Left ventricle myocardium inferior (tissue), 1 donor: ENCODE measurements around the gene NRIP1. TPM values are rescaled to one million over a fixed set of nuclear protein-coding genes. Genes with fewer than 3 reads are reported as not detected.

ENCODE experiments used
- DNase-seq: peaks from one replicate; pipeline ENCODE4 v3.0.0-alpha.2; 2020
- H3K27ac ChIP-seq: fragments of 200-600 bp; replicated peaks from 2 replicates; pipeline ENCODE4 v1.8.0; 2021
- H3K27me3 ChIP-seq: fragments of 200-600 bp; 2 replicates; pipeline ENCODE4 v1.8.0; 2021; ENCODE audit warnings: low read depth
- H3K36me3 ChIP-seq: fragments of 200-600 bp; 2 replicates; pipeline ENCODE4 v1.8.0; 2021
- H3K4me1 ChIP-seq: fragments of 200-600 bp; 2 replicates; pipeline ENCODE4 v1.8.0; 2021
- H3K4me3 ChIP-seq: fragments of 200-600 bp; 2 replicates; pipeline ENCODE4 v1.8.0; 2021; ENCODE audit warnings: mild to moderate bottlenecking, moderate library complexity
- H3K9me3 ChIP-seq: fragments of 200-600 bp; replicated peaks from 2 replicates; pipeline ENCODE4 v1.8.0; 2021
- intact Hi-C: fragments of 100-400 bp; cut with micrococcal nuclease; formaldehyde crosslinking; loops from one replicate; pipeline ENCODE4 v1.11.0; 2022
- total RNA-seq: library from RNA; stranded (reverse); fragmentation: NEBNext Ultra II Directional; extraction: Animal tissue kit (Norgen Biotek cat#: 25700); gene quantifications from one replicate; pipeline ENCODE4 v1.2.1, GENCODE V29; 2021
- TF ChIP-seq, protein P1 (sequence below): fragments of 200-600 bp; IDR thresholded peaks from 2 replicates; pipeline ENCODE4 v1.8.0; 2021; ENCODE audit warnings: antibody characterized with exemption, mild to moderate bottlenecking, borderline replicate concordance
- donor health status: DM: no; HTN: yes; CAD: no; lungs with severe emphysema.

Gene NRIP1
- total RNA-seq, 1 donor from 2014 or later = 16.8 TPM

DNA sequence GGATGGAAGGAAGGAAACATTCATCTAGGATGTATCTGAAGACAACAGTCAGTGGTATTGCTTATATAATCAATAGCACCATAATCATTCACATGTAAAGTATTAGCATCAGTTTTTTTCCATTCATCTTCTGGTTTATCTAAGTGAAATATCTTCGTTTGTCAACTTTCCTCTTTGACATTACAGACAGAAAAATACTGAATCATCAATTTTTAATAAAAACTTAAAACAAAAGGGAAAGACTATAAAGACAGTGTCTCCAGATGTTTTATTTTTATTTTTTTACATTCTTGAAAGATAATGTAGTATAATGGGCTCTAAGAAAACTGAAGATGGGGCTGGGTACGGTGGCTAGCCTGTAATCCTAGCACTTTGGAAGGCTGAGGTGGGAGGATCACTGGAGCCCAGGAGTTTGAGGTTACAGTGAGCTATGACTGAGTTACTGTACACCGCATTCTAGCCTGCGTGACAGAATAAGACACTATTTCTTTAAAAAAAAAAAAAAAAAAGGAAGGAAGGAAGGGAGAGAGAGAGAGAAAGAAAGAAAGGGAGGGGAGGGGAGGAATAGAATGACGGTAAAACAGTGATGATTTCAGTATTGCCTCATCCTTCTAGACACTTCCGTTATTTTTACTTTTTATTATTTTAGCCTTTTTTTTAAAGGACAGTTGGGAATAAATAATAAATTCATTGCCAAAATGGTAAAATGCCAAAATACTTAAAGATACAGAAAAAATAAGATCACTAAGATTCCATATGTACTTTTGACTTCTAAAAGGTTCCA, 89.5 kb downstream of the NRIP1 start:
- TF ChIP-seq, protein P1, sequence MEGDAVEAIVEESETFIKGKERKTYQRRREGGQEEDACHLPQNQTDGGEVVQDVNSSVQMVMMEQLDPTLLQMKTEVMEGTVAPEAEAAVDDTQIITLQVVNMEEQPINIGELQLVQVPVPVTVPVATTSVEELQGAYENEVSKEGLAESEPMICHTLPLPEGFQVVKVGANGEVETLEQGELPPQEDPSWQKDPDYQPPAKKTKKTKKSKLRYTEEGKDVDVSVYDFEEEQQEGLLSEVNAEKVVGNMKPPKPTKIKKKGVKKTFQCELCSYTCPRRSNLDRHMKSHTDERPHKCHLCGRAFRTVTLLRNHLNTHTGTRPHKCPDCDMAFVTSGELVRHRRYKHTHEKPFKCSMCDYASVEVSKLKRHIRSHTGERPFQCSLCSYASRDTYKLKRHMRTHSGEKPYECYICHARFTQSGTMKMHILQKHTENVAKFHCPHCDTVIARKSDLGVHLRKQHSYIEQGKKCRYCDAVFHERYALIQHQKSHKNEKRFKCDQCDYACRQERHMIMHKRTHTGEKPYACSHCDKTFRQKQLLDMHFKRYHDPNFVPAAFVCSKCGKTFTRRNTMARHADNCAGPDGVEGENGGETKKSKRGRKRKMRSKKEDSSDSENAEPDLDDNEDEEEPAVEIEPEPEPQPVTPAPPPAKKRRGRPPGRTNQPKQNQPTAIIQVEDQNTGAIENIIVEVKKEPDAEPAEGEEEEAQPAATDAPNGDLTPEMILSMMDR = no peak
- DNase-seq = no peak
- Histone ChIP-seq H3K36me3 (no peaks in the 10 kb centered on the region), H3K4me3 (no peak overlapping the region), H3K9me3 (no peaks in the 10 kb centered on the region), H3K4me1 (peaks cover 32% of the 10 kb centered on the region), H3K27ac (peak overlapping the region; percentile 21), H3K27me3 (no peaks in the 10 kb centered on the region)
- intact Hi-C loops = no loop called here

DNA sequence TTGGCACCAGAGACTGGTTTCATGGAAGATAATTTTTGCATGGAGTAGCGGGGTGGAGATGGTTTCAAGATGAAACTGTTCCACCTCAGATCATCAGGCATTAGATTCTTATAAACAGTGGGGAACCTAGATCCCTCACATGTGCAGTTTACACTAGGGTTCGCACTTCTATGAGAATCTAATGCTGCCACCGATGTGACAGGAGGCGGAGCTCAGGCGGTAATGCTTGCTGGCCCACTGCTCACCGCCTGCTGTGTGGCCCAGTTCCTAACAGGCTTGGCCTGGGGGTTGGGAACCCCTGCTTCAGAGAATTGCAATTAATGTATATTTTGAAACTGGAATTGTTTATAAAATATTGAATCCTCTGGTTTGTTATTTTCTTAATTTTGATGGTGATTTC, 92.1 kb downstream of the NRIP1 start:
- H3K4me1 ChIP-seq = peaks cover 14% of the 10 kb centered on the region
- no peak overlapping the region for H3K4me3 ChIP-seq
- no peak overlapping the region for H3K27ac ChIP-seq
- H3K36me3 ChIP-seq = peaks cover 7% of the 10 kb centered on the region
- TF ChIP-seq, protein P1 = no peak
- no peak for DNase-seq
- H3K27me3 ChIP-seq = no peaks in the 10 kb centered on the region
- H3K9me3 ChIP-seq = no peaks in the 10 kb centered on the region
- intact Hi-C loops = no loop called here

DNA sequence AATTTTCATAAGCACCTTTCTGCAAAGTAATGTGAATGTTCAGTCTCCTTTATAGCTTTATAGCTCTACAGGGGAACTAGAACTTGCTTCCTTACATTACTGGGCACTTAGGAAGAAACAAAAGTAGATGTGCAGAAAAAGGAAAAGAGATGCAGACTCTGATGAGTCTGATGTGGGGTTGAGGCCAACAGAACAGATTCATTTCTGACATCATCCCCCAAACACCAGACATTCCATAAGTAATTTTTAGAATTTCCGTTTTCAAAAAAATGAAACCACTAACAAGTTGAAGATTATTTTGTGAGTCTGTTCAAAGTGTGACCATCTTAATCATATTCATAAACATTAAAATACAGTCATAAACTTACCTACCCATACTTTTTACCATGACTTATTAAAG, 96.0 kb downstream of the NRIP1 start:
- DNase-seq = no peak
- no peaks in the 10 kb centered on the region for H3K9me3 ChIP-seq
- H3K27ac ChIP-seq = no peak overlapping the region
- TF ChIP-seq, protein P1 = no peak
- no peaks in the 10 kb centered on the region for H3K27me3 ChIP-seq
- peaks cover 26% of the 10 kb centered on the region for H3K36me3 ChIP-seq
- no peaks in the 10 kb centered on the region for H3K4me1 ChIP-seq
- intact Hi-C loops = no loop called here
- no peak overlapping the region for H3K4me3 ChIP-seq

DNA sequence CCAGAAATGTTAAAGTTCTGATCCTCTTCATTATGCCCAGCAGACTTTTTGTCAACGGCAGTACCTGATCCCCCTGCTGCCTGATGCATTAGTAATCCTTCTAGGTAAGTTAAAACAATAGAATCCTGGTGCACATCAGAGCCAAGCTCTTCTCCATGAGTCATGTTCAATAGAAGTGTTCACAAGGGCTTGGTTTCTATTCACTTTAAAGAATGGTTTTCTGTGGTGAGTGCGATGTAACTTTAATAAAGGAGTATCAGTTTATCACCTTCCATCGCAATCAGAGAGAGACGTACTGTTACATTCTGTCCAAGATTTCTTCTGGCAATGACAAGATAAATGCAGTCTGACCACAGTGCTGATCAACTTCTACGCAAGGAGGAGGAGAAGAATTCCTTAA, 96.8 kb downstream of the NRIP1 start:
- no peak for DNase-seq
- TF ChIP-seq, protein P1 = no peak
- Histone ChIP-seq H3K4me1 (no peaks in the 10 kb centered on the region), H3K27me3 (no peaks in the 10 kb centered on the region), H3K36me3 (peaks cover 26% of the 10 kb centered on the region), H3K9me3 (no peaks in the 10 kb centered on the region), H3K4me3 (no peak overlapping the region), H3K27ac (no peak overlapping the region)
- intact Hi-C loops = no loop called here

DNA sequence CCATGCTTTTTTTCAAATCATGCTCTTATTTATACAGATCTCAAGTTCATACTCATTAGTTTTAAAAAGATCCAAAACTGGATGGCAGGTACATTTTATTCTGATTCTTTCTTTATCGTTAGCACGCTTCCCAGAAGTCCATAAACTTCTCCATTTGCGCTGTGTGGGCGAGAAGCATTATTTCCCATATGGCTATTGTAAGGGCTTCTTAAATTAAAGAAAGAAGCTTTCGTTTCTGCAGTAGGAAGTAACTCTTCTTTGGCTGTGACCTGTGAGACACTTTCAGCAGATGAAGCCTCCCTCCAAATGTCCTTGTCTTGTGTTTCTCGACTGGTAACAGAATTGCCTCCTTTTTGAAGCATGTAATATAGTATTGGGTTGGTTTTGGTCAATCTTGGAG, 100.2 kb downstream of the NRIP1 start:
- Histone ChIP-seq H3K4me3 (no peak overlapping the region), H3K4me1 (no peaks in the 10 kb centered on the region), H3K36me3 (peaks cover 26% of the 10 kb centered on the region), H3K9me3 (no peaks in the 10 kb centered on the region), H3K27ac (no peak overlapping the region), H3K27me3 (no peaks in the 10 kb centered on the region)
- TF ChIP-seq, protein P1 = no peak
- DNase-seq = no peak
- intact Hi-C loops = no loop called here
